HG03025 (cell line): Measurements from ENCODE around the gene CCDC184.
"Not testable (repeated sequence)": the region's sequence is repeated elsewhere in the genome, so short reads cannot be mapped to it uniquely, and the experiment has no call there.

Experiments used
- ATAC-seq: cut with Tn5 transposase; IDR thresholded peaks from one replicate; pipeline ENCODE4 v1.9.1; 2021; ENCODE audit warnings: mild to moderate bottlenecking, moderate library complexity; ENCODE audit not compliant: unreplicated experiment, low FRiP score

Gene CCDC184

GRCh38 chr12:48201516-48201915, 18.1 kb downstream of the CCDC184 start:
- ATAC-seq, result no peak

GRCh38 chr12:48202766-48203165, 19.3 kb downstream of the CCDC184 start:
- no peak for ATAC-seq

GRCh38 chr12:48203192-48203591, 19.7 kb downstream of the CCDC184 start, which contains the start of gene OR10AD1:
TSS of gene OR10AD1 (minus strand) at chr12:48203292. CDS start at chr12:48203292, 0 bp downstream.
- ATAC-seq, result no peak

GRCh38 chr12:48209495-48209894, 26.1 kb downstream of the CCDC184 start:
- ATAC-seq, result not testable (repeated sequence)

GRCh38 chr12:48216785-48217184, 33.3 kb downstream of the CCDC184 start:
- no peak for ATAC-seq

- no peak for ATAC-seq
Measured at GRCh38 chr12:48219631-48220030, 36.2 kb downstream of the CCDC184 start.

- no peak for ATAC-seq
Measured at GRCh38 chr12:48220701-48221100, 37.3 kb downstream of the CCDC184 start.

- no peak for ATAC-seq
Measured at GRCh38 chr12:48221645-48222044, 38.2 kb downstream of the CCDC184 start.

- ATAC-seq, result not testable (repeated sequence)
Measured at GRCh38 chr12:48224533-48224932, 41.1 kb downstream of the CCDC184 start.

- ATAC-seq, result not testable (repeated sequence)
Measured at GRCh38 chr12:48231169-48231958, 47.9 kb downstream of the CCDC184 start.
